Raji (cell line): Measurements from ENCODE around the gene NDUFB5.

ENCODE experiments used
- POLR2A ChIP-seq: IDR thresholded peaks from 2 replicates; pipeline ENCODE4 v1.6.1; 2011; ENCODE audit warnings: low read depth, low read length, control low read depth; ENCODE audit not compliant: insufficient read depth

NDUFB5 gene

DNA sequence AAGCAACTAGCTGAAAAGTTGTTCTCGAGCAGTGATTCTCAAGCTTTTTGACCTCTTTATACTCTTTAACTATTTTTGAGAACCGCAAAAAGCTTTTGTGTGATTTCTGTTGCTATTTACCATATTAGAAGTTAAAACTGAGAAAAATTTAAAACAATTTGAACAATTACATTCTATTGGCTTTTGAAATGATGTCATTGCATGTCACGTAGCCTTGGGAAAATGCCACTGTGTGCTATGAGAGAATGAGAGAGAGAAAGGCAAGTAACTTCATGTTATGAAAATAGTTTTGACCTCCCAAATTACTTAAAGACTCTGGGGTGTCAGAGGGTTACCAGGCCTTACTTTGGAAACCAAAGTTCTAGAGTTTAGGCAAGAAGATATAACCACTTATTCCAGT, 56.3 kb downstream of the NDUFB5 start:
- TF ChIP-seq POLR2A: no peak

DNA sequence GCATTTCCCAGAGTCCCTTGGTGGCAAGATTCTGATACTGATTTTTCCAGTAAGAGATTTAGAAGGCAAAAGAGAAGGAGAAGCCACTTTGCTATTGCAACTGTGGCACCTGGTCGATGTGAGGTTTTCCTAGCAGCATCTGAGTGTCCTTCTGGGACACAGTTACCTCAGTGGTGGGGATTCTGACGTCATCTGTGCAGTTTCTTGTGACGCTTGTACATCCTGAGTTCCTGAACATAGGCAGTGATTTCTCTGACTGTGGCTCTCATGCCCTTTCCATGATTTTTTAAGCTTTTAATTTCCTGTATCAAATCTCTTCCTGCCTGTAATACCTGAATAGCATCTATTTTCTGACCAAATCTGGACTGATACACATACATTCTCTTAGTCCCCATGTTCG, 57.2 kb downstream of the NDUFB5 start:
- no peak for TF ChIP-seq POLR2A

GRCh38 chr3:179663093-179663492, 58.5 kb downstream of the NDUFB5 start:
- no peak for TF ChIP-seq POLR2A

DNA sequence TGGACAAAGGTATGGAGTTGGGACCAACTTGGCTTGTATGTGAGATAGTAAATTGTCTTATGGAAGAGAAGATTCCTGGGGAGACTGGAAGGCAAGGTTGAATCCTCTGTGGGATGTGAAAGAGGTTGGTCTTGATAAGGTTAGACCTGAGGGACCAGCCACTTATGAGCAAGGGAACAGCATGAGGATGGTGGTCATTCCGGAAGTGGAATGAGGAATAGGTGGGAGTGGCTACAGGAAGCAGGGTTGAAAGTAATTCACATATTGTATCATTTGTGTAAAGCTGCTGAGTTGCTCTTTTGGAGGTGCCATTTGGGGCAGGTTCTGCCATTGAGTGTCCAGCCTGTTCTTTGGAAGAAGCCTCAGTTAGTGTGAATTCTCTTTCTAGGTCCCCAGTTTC, 61.4 kb downstream of the NDUFB5 start:
- TF ChIP-seq POLR2A: no peak

DNA sequence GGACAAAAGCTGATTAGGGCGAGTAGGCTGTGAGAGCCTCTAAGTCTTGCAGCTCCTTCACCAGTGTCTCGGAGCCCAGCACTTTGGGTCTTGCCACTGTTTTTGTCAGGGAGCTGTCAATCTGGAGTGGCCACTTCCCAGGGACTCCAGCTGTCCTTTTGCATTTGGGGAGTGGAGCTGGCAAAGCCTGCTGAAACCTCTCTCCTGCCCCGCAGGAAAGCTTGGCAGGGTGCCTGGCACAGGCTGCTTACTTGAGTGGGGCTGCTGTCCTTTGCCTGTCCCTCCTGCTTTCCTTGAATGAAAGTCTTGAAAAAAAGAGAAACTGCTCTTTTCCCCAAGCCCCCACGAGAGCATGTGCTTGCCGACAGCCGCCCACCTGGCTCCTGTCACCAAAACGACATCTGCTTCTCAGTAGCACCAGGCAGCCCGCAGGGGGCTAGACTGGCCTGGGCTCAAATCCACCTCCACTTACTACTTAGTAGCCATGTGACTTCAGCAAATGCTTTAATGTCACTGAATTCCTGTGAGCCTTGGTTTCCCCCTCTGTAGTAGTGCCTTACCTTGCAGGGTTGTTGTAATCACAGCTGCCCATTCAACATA, 61.9 kb downstream of the NDUFB5 start:
- TF ChIP-seq POLR2A: no peak

DNA sequence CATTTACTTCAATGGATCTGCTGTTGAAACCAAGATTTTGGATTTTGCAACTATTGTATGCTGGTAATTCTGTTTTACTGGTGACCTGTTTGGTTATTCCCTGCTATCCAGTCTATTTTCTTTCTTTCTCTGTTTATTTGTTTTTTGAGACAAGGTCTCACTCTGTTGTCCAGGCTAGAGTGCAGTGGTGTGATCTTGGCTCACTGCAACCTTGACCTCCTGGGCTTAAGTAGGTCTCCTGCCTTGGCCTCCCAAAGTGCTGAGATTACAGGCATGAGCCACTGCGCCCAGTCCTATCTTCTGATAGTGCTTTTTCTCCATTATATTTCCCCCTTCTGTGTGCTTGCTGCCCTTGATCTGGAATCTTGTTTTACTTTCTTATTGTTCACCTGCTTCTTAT, 63.8 kb downstream of the NDUFB5 start:
- no peak for TF ChIP-seq POLR2A

GRCh38 chr3:179670311-179670710, 65.7 kb downstream of the NDUFB5 start:
- TF ChIP-seq POLR2A: no peak

- no peak for TF ChIP-seq POLR2A
These were observed 66.7 kb downstream of the NDUFB5 start for GRCh38 chr3:179671309-179671708.

DNA sequence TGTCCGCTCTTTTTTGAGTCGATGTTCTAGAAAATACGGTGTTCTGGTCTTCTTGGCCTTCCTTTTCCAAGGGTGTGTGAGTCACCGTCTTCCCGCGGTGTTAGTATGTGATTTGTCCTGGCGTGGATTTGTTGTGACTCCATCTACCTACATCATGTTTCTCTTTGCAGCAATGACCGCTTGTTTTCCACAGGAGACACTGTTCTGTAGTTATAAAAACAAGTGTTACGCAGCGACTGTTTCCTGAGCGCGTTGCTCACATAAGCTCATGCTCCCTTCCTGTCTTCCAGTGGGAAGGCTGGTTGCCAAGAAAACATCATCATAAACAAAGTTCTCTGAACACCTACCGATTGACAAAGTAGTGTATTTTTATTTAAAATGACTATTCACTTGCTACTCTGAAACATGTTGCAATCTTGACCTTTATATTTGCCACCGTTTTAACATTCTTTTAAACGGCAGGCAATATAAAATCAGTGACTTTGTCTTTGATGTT, 67.2 kb downstream of the NDUFB5 start:
- no peak for TF ChIP-seq POLR2A

- no peak for TF ChIP-seq POLR2A
These were observed 68.3 kb downstream of the NDUFB5 start for GRCh38 chr3:179672918-179673317.

DNA sequence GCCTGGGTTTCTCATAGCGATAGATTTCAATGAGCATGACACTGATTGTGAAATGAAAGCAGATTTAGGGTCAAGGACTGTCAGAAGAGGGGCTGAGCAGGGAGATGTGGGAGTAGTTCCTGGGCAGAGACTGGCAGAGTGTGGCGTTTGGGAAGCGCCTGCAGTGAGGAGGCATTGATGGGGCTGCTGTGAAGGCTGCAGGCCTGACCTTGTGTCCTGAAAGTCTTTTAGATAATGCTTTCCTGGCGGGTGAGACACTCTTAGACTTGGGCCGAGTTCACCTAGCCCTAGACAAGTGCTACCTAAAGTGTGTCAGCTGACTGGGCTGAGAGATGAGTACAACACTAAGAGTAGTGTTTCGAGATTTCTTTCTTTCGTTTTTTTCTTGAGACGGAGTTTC, 68.9 kb downstream of the NDUFB5 start:
- no peak for TF ChIP-seq POLR2A

DNA sequence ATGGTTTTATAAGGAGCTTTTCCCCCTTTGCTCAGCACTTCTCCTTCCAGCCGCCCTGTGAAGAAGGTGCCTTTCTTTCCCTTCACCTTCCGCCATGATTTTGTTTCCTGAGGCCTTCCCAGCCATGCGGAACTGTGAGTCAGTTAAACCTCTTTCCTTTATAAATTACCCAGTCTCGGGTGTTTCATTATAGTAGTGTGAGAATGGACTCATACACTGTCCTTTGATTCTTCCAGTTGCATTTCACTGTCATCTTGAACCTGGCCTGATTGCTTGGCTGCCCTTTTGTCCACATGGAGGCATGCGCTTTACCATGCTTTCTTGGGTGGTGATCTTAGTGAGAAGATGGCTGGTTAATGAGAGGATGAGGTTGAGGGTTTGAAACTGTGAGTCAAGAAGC, 71.5 kb downstream of the NDUFB5 start:
- no peak for TF ChIP-seq POLR2A
